Ishikawa (cell line): Measurements from ENCODE around the gene KIF26B.

Experiments
- CEBPB ChIP-seq: IDR thresholded peaks from 2 replicates; pipeline ENCODE4 v1.6.1; 2012
- CREB1 ChIP-seq: IDR thresholded peaks from 2 replicates; pipeline ENCODE4 v1.6.1; 2012; ENCODE audit warnings: low read depth
- EGR1 ChIP-seq: IDR thresholded peaks from 2 replicates; pipeline ENCODE4 v1.6.1; 2012
- EP300 ChIP-seq: IDR thresholded peaks from 2 replicates; pipeline ENCODE4 v1.6.1; 2012; ENCODE audit warnings: borderline replicate concordance
- FOXM1 ChIP-seq: IDR thresholded peaks from 2 replicates; pipeline ENCODE4 v1.6.1; 2012; ENCODE audit warnings: low read depth, borderline replicate concordance
- MAX ChIP-seq: IDR thresholded peaks from 2 replicates; pipeline ENCODE4 v1.6.1; 2012
- NFIC ChIP-seq: IDR thresholded peaks from 2 replicates; pipeline ENCODE4 v1.6.1; 2012
- RAD21 ChIP-seq: IDR thresholded peaks from 2 replicates; pipeline ENCODE4 v1.6.1; 2012; ENCODE audit warnings: low read depth
- REST ChIP-seq: IDR thresholded peaks from 2 replicates; pipeline ENCODE4 v1.6.1; 2012; ENCODE audit warnings: low read depth, mild to moderate bottlenecking
- TAF1 ChIP-seq: IDR thresholded peaks from 2 replicates; pipeline ENCODE4 v1.6.1; 2012; ENCODE audit warnings: low read depth, mild to moderate bottlenecking
- TCF12 ChIP-seq: IDR thresholded peaks from 2 replicates; pipeline ENCODE4 v1.6.1; 2012; ENCODE audit warnings: low read depth
- TEAD4 ChIP-seq: IDR thresholded peaks from 2 replicates; pipeline ENCODE4 v1.6.1; 2012
- YY1 ChIP-seq: IDR thresholded peaks from 2 replicates; pipeline ENCODE4 v1.6.1; 2012; ENCODE audit warnings: low read depth
- ZBTB7A ChIP-seq: IDR thresholded peaks from 2 replicates; pipeline ENCODE4 v1.6.1; 2012; ENCODE audit warnings: low read depth
- TF ChIP-seq, protein P1 (sequence below): IDR thresholded peaks from 2 replicates; pipeline ENCODE4 v1.6.1; 2012

Gene KIF26B

GRCh38 chr1:245156736-245157505 is 2.1 kb downstream of the KIF26B start:
- TF ChIP-seq YY1, result no peak
- no peak for TF ChIP-seq REST
- TF ChIP-seq MAX, result peak; percentile 28; the same call in 1 of the 2 replicates
- TF ChIP-seq TCF12, result peak; percentile 11; the same call in 1 of the 2 replicates

DNA sequence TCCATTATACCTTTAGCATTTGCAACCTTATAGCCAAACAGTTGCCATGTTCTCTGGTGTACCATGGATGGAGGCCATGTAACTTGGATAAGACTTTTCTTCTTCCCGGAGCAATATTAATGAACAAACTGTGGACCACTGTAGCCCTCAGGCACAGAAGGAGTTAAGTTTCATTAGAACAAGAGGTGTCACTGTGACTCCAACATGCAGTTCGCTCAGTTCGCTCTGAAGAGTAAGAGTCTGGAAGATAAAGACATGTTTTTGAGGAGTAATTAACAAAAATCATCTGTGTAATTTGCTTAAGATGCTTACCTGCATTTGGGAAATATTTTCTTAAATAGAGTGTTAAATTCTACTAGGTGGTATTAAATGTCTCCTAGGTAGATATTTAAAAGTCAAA is 4.1 kb downstream of the KIF26B start:
- no peak for TF ChIP-seq TAF1
- no peak for TF ChIP-seq EP300
- TF ChIP-seq MAX, result no peak
- no peak for TF ChIP-seq CREB1
- no peak for TF ChIP-seq YY1
- TF ChIP-seq RAD21, result no peak
- TF ChIP-seq, protein P1, sequence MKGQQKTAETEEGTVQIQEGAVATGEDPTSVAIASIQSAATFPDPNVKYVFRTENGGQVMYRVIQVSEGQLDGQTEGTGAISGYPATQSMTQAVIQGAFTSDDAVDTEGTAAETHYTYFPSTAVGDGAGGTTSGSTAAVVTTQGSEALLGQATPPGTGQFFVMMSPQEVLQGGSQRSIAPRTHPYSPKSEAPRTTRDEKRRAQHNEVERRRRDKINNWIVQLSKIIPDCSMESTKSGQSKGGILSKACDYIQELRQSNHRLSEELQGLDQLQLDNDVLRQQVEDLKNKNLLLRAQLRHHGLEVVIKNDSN, result no peak
- TF ChIP-seq NFIC, result no peak

GRCh38 chr1:245160288-245160687 is 5.5 kb downstream of the KIF26B start:
- TF ChIP-seq CREB1 (no peak), EGR1 (no peak), TAF1 (no peak), FOXM1 (no peak), MAX (no peak), CEBPB (no peak), EP300 (no peak), YY1 (no peak)
- TF ChIP-seq, protein P1, result no peak

DNA sequence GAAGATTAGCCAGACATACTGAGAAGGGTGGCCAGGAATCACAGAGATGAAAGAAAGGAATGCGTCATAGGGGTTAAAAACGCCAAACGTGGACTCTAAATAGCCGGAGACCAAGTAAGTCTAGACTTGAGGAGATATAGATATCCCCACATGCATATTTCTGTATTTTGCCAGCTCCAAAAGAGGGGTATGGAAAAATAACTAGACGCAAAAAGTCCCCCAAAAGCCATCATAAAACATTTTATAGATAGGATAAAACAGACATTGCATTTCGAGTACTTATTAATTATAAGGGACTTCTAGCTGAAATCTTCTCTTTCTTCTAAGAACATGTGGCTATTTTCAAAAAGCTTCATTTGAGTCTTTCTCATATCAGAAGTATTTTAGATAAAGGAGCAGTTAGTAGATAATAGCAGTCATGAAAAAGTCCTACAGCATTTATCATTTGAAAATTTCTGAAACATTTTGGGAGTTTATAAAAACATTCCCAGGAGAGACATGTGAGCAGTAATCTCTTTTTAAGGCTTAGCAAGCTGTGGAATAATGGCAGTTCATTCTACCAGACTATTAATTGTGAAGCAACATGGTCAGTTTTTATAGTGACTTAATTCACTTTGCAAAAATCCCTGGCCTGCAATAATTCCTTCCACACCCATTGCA is 6.1 kb downstream of the KIF26B start:
- TF ChIP-seq TAF1, result no peak
- no peak for TF ChIP-seq EGR1
- no peak for TF ChIP-seq MAX
- no peak for TF ChIP-seq NFIC
- TF ChIP-seq CREB1, result no peak
- TF ChIP-seq ZBTB7A, result no peak
- TF ChIP-seq FOXM1, result no peak
- TF ChIP-seq REST, result no peak
- TF ChIP-seq, protein P1, result no peak
- TF ChIP-seq RAD21, result no peak
- TF ChIP-seq TEAD4, result no peak
- TF ChIP-seq EP300, result no peak
- TF ChIP-seq CEBPB, result no peak
- TF ChIP-seq TCF12, result no peak
- no peak for TF ChIP-seq YY1

DNA sequence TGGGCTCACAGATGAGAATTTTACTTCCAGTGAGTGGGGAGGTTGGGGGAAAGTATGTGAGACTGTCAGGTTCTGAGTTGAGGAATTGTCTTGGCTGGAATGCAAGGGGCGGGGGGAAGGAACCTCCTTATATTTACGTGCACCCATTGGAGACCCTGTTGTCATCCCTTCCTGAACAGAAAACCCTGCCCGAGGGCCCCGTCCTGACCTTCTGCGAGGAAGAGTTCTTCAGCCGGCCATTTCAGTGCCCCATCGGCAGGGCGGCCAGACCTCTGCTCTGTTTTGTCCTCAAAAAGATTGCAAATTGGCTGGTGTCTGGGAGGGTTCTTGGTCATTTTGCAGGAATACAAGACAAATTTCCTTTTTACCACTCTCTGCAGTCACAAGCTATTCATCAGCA is 7.1 kb downstream of the KIF26B start:
- TF ChIP-seq ZBTB7A (no peak), FOXM1 (no peak), YY1 (no peak), MAX (no peak), NFIC (no peak), EP300 (no peak), TAF1 (no peak), REST (no peak), CEBPB (no peak)
